GM21786 (cell line): ENCODE data around the gene NKD1.

Experiments used
- ATAC-seq: cut with Tn5 transposase; IDR thresholded peaks from one replicate; pipeline ENCODE4 v1.9.1; 2021; ENCODE audit not compliant: unreplicated experiment

Gene NKD1

DNA sequence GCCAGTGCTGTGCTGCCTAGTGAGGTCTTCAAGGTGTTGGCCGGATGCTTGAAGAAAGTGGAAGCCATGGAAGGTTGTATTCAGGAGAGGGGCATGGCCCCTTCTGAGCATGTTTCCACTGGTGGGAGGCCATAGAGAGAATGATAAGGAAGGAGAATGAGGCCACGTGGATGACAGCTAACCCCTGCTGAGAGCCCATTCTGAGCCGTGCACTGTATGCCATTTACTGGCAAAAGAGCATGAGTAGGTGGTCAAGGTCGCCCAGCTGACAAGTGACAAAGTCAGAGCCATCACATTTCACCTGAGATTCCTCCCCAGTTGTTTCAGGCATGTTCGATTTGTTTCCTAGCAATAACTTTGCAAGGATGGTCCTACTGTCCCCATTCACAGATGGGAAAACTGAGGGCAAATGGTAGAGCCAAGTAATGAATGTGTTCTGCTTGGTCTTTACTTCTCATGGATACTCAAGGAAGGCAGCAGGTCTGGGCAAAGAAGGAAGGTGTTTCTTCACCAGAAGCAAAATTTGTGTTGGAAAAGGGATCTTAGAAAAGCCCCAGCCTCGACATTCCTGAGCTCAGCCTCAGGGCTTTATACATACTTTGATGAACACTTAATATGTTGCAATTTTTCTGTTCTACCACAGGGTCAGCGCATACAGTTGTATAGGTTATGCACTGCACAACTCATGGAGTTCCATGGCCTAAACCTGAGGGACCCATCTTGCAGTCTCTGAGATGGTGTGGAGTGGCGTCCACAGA, 10.5 kb upstream of the NKD1 start:
- ATAC-seq = no peak

DNA sequence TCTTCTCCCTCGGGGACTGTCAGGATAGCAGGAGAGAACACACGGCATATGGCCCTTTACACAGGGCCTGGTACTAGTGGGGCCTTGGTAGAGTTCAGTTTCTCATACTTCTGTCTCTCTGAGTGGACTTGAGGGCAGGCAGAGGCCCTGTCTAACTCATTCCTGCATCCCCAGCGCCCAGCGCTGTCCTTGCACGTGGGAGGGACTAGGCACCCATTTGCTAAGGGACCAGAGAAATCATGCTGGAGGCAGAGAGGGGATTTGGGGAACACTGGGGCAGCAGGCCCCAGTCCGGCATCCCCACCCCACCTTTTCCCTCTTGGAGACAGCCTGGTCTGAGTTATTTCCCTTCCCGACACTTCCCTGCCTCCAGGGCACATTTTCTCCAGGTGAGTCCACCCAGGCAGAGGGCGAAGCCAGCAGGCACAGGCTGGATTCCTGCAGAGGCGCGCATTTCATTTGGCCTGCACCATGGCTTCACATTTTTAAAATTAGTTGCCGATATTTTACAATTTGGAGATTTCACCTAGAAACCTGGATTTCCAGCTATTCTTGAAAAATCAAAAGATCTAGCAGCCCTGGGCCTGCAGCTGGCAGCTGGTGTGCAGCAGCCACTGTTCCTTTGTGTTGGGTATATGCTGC, 9.7 kb upstream of the NKD1 start:
- ATAC-seq = no peak

DNA sequence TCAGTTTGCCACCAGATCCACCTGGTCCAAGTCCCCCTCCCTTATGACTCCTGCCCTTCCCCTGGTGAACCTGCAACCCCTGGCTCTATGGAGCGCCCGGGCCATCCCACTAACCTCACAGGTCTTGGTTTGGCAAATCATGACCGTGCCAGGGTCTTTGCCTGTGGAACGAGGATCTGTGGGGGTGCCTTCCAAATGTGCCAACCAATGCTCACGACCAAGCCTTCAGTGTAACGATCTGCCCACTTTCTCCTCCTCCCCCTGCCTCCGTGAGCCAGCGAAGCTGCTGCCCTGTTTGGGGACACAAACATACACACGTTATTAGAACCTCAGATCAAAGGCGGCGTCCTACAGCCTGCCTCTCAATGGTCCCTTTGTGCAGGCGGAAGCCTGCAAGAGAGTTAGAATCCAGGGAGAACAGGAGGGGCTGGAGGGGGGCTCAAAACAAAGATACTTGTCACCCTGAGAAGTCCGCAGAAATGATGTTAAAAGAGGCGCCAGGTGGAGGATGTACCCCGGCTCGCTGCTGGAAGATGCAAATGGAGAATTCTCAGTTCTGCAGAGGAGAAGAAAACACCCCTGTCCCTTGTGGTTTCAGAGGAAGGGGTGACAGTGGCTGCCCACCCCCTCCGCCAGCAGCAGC, 9.0 kb upstream of the NKD1 start:
- no peak for ATAC-seq

DNA sequence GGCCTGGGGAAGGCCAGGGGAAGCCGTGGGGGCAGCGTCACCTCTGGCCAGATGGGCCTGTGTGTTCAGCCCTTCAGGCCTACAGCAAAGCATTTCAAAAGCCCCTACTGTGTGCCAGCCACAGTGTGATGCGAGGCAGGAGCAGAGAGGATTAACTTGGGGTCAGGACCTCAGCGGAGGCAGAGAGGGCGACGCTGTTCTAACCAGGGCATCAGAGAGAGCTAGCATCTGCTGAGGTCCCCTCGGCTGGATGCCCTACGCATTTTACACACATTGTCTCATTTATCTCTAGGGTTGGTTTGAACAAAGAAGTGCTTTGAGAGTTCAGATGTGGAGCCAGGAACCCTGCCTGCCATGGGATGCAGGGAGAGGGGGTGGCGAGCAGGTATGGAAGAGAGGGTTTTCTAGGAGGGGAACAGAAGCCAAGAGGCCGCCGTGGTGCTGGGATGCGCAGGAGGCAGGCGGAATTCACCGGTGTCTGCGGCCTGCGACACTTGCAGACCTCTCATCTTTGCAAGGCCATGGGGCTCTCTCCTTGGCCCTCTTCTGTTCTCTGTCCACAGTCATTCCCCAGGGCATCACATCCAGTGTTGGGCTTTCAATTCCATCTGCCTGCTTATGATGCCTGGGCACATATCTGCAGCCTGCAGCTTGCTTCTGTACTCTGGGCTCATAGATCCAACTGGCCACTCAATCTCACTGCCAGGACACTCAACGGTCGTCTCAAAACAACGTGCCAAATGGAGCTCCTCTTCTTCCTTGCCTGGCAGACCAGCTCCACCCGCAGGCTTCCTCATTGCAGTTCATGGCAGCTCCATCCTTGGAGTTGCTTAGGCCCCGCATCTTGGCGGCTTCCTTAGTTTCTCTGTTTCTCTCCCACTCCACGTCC, 8.1 kb upstream of the NKD1 start:
- no peak for ATAC-seq

DNA sequence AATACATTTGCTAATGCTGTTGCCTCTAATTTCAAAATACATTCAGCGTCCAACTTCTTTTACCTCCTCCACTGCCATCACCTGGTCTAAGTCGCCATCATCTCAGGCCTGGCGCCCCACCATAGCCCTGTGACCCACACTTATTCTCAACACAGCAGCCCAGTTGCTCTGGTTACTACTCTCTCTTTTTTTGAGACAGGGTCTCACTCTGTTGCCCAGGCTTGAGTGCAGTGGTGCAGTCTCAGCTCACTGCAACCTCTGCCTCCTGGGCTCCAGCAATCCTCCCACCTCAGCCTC, 7.5 kb upstream of the NKD1 start:
- no peak for ATAC-seq

DNA sequence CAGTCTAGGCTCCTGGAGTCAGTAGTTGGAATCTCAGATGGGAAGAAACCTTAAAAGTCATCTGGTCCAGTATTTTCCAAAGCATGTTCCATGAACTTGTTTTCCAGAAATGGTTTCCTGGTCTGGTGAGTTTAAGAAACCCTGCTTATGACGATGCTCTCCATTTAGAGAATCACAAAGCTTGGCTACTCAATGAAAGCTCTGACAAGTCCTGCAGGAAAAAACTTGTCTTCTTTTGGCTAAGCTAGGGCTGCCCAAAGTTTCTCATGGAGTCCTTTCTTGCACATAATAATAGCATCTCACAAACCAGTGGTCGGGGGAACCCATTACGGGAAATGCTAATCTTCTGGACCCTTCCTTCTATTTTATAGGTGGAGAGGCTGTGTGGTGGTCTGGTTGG, 5.5 kb upstream of the NKD1 start:
- no peak for ATAC-seq

DNA sequence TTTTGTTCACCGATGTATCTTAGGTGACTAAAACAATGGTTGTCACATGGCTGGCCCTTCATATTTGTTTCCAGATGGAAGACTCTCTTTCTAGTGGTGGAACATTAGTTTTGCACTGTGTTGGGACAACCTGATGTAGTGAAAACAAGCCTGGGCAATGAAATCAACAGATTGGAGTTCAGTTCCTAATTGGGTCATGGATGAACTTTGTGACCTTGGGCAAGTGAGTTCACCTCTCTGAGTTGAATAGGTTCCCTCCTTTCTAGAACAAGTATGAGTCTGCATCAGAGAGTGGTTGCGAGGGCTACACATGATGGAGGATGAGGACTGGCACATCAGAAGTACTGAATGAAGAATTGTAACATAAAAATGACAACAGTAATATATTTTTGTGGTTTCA, 2.1 kb upstream of the NKD1 start:
- no peak for ATAC-seq

DNA sequence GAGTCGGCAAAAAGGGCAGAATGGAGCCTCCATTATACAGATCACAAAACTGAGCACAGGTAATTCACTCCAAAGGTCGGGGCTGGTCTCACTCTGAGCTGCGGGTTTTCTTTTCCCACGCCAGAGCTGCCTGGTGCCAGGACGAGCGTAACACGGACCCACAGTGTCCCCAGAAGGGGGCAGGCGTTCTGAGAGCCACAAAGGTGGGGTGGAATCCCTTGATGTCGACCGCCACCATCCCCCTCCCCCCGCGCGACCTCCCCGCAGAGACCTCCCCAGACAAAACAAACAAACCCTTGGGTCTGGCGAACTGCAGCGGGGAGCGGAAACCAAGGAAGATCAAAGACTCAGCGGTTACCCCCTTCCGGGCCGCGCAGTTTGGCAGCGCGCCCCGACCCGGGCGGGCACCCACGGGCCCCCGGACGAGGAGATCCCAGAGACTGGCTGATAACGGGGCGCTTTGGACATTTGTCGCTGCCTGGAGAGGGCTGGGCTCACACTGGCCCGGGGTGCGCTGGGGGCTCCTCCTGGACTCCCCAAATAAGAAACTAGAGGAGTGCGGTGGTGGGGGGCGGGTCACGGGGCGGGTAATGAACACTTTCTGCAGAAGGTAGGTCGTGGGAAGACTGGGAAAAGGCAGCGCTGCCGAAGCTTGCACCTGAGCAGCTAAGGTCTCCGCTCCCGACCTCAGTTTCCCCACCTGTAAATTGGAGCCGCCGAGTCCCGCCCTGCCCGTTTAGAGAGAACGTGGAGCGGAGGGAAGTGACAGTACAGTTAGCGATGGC, 664 bp upstream of the NKD1 start:
- no peak for ATAC-seq

DNA sequence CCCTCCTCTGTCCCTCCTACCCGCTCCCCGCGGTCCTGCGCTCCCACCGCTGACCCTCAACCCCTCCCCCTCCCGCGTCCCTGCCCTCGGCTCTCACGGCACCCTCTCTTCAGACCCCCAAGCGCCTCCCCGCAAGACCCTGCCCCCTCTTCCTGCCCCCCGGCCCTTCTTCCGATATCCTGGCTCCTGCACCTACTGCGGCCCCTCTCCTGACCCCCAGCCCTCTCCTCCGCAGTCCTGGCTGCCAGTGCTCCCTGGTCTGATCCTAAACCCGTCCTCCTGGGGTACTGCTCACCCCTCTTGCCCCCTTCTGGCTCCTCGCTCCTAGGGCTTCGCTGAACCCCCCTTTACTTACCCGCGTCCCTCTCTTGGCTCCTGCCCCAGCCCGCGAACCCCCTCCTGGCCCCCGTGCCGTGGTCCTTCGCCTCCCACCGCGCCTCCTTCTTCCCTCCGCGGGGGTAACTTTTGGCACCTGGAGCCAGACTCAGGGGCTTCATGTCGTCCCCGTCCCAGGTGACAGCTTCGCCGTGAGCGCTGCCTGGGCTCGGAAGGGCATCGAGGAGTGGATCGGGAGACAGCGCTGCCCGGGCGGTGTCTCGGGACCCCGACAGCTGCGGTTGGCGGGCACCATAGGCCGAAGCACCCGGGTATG, 839 bp downstream of the NKD1 start:
- ATAC-seq = no peak

DNA sequence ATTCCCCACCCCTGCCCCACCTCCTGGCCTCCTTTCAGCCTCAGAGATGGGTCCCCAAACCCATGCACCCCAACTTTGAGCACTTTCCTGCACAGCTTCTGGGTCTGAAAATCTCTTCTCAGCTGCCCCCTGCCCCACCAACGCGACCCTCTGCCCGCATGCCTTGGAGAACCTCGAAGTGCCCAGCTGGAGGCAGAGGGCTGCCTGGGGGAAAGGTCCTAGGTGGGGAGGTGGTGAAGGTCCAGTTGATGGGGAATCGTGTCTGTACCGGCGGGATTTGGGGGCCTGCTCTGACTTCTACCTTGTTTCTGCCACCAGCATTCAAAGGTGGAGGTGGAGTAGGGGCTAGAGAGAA, 1.3 kb downstream of the NKD1 start:
- ATAC-seq = no peak

DNA sequence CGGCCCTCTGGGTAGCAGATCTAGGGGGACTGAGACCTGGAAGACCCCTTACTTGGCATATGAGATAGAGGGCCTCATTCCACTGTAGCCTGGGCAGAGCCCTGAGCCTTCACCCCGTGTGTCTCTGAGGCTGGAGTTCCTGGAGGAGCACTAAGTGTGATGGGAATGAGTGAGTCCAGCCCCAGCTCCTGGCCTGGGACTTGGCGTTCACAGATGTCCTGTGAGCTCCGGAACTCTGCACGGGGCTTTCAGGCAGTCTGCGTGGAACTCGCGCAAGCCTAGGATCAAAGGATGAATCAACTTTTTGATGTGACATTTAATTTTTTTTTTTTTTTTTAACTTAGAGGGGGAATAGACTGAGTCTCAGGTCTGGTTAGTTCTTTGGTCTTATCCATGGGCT, 1.8 kb downstream of the NKD1 start:
- no peak for ATAC-seq

DNA sequence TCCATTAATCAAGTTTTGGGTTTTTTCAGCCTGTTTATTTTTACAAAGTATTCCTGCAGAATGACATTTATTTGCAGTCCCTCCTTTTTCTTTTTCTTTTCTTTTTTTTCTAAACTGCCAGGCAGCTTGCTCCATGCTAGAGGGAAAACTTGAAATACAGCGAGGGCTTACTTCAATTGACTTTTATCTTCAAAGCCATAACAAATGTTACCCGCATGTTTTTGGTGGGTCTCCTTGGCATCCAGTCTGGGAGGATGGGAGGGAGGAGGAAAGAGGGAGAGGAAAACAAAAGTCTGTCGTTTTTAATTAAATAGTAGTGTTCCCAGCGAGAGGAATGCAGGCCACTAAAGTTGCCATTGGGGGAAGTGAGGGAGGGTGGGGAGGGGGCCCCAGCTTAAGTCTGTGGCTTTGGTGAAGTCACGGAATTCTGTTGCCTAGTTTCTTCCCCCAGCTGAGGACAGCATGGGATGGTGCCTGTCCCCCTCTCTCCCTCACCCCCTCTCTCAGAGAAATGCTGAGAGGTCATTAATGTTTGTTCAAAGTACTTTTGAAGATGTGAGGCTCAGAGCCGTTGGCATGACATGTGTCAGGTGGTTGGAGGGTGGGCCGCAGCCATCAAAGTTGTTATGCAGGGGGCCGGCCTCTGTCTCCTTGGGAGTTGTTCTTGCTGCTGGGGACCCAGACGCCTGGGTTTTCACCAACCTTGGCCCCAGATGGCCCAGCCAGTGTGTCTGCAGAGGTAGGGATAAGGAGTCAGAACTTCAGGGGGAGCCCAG, 2.9 kb downstream of the NKD1 start:
- no peak for ATAC-seq

DNA sequence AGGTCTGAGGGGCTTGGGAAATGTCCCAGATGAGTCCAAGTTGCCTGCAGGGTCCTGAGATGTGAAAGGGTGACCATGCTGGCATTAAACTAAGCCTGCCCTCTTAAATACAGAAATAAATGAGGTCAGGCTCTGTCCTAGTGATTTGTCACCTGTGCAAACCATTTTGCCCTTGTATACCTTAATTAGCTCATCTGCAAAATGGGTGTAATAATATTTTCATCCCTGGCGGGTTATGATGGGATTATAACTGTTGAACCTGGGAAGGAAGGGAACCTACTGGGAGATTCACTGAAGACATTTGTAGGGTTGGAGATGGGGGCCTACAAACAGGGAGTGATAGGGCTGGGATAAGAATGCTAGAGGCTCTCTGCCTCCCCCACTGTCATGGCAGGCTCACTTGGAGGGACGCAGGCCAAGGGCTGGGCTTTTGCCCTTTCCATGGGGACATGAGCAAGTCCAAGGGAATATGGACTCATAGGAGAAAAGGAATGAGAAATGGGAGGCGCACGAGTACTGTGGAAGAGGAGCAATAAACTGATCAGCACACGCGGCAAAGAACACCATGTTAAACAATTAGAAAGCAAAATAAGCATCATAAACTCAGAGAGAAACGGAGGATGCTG, 4.4 kb downstream of the NKD1 start:
- ATAC-seq = no peak

DNA sequence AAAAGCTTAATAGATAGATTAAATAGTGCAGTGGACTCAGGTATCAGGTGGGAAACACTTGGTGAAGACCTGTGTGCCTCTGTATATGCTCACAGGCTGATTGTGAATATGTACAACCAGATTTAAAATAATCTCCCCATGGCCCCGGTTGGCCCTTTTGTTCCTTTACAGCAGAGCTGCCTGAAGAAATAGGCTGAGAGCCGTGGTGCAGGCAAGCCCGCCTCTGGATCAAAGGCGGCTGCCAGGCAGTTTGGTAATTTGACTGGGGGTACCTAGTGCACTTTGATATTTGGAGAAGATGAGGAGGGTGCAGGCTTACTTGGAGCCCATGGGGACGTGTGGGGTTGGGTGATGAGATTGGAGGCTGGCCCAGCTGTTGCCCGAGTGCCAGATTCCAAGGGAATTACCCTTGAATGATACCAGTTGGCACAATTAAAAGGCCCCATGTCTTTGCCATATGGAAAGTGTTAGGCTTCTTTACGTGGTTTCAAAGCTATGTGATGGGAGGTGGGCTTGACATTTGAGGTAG, 5.0 kb downstream of the NKD1 start:
- no peak for ATAC-seq

DNA sequence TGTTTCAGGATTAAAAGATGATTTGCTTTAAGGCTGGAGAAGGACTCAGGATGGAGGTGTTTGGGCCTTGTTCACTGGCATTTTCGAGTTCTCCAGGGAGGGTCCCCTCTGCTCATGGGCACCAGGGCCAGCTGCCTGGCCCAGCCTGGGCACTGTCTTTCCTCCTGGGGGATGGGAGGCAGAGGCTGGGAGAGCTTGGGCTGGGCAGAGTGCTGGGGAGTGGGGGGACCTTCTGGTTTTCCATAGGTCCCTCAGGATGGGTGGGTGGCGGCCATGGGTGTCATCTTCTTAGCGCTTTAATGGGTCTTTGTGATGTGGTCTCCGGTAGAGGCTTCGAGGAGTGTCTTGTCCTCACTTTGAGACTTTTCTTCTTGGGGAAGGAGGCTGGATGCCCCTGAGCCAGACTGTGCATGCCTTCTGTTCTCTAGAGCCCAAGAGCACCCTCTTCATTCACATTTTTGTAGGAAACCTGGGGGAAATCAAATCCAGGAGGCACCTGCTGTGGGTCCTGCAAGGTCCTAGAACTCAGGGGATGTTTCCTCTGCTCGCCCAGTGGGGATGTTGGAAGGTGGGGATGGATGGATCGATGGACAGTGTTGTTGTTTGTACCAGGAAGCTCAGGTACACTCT, 5.7 kb downstream of the NKD1 start:
- ATAC-seq = no peak

DNA sequence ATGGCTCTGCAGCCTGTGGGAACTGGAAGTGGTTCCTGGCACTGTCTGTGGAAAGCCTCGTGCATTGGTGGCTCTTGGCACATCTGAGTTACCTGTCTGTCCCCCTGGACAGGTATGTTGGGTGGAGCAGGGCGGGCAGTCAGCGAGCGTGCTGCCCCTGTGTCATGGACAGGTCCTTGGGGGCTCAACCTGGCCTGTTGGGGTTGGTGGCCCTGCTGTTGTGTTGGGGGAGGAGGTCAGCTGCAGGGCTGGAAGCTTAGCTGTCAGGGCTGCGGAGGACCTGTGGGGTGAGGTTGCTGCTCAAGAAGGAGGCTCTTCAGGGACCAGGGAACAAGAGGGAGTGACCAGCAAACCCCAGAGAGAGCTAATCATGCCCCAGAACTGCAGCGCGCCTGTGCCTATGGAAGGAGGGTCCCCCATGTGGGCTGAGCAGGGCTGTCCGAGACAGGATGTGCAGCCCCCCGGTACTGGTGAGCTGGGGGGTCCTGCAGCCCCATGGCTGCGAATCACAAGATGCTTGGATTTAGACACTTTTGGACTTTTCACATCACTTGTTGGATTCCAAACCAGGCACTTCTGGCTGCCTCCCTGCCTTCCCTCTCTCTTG, 7.2 kb downstream of the NKD1 start:
- ATAC-seq = no peak

DNA sequence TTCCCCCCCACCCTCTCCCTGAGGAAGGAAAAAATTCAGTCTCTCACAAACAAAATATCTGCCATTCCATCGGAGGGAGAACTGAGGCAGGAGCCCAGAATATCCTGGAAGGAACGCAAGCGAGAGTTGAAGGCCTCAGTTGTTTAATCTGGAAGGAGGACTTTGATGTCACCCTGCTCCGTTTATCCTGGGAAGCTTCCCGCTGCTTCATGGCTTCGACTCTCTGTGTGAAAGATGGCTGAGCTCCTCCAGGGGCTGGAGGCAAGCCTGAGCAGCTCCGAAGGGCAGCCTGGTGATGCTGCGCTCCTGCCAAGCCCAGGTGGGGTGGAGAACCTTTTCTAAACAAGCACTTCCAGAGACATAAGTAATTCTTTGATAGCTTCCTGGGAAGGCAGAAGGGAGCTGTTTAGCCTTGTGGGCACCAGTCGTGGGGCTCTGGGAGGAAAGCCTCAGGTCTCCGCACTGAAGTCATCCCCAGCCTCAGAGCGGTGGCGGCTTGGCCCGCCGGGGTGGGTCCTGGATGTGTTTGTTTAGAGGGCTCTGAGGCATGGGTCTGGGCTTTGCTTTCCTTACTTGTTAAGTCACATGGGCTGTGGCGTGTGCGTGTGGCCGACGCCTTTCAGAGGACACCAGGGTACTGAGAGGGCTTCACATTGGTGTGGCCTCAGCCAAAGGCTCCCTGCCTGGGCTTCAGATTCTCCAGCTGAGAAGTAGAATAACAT, 7.9 kb downstream of the NKD1 start:
- no peak for ATAC-seq
